Measurements from ENCODE around the gene TBC1D24. TPM values are rescaled to one million over a fixed set of nuclear protein-coding genes. Genes with fewer than 3 reads are reported as not detected.
A peak's percentile ranks its signal among the peaks of the same experiment; 100 is the strongest.

Gene TBC1D24
- polyA plus RNA-seq, 1 donor (not counting 4 experiments of a cell fraction or from before 2014, with no cell fraction given), result 3.0 TPM

DNA sequence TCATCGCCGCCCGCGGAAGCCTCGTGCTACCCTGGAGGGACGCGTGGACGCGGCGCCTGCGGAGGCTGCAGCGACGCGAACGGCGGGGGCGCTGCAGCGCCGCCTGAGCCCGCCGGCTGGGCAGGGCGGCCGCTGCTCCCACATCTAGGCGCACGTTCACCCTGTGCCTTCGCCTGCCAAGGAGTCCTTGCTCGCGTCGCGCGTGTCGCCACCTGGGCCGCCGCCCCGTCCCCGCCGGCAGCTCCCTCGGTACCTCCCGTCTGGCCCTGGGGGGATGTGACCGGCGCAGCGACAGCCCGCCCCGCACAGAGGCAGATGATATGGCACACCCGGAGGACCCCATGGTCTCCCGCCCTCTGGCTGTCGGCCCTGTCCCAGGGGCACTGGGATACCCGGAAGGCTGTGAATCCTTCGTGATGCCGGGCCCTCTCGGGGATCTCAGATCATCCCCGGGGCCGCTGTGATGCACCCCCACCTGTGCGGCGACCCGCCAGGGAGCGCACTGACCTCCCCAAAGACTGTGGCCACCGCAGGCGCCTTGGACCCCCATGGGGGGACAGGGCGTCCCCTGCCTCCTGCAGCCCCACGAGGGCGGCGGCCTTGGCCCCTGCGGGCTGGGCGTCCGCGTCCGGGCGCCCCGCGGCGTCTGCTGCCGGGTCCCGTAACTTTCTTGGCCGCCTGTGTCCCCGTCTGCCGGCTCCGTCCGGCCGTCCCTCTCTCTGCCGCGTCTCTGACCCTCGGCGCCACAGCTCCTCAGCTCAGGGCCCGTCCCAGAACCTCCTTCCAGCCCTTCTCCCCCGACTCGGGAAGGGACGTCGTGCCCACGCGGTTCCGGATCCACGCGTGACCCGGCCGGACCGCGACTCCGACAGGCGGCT, 689 bp upstream of the TBC1D24 start:
- H2AFZ ChIP-seq (ENCODE audit: control insufficient read depth, low read length), result peak overlapping the region; percentile 74
- no peak for FAIRE-seq

DNA sequence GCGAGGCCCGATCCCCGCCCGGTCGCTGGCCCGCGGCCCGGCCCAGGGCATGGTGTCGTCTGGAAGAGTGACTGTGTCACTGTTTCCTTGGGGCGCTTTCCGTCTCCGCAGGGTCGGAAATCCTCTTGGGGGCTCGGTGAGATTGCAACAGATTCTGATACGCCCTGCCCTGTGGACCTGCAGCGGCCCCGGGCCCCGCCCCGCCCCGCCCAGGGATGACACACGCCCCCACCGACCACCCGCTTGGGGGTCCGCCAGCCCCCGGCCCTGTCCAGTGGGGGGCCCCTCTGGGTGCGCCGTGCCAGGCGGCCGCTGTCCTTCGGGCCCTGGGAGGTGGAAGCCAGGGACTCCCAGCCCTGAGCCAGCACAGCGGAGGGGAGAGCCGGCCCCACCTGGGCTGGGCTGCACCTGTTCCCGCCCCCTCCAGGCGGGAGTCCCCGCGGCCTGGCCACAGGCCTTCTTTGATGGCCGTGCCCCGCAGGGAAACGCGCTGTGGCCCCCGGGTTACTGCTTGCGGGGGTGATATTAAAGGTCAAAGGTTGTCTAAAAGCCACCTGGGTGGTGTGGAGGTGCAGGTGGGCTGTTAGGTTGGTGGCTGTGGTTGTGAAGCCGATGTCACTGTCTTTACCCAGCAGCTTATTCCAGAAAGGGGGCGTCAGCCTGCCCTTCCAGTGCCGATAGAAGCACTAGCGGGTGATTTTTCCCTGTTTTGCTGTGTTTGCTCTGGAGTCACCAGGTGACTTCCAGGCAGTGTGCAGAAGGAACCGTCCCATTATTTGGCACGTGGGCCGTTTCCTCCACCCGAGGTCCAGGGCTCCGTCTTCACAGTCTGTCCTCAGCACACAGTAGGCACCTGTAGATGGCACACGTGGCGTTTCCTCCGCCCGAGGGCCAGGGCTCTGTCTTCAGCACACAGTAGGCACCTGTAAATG, 752 bp downstream of the TBC1D24 start:
- peaks cover 1% of the 10 kb centered on the region for H3K79me2 ChIP-seq (ENCODE audit: control insufficient read depth, insufficient read depth, low read length)
- H3K9ac ChIP-seq (ENCODE audit: control insufficient read depth, extremely low read depth, insufficient read depth, low read length), result peak overlapping the region; percentile 52
- no peak overlapping the region for H2AFZ ChIP-seq (ENCODE audit: control insufficient read depth, low read length)
- peak overlapping the region; percentile 56 to 88 (median 73) for H3K4me3 ChIP-seq (ENCODE audit: control insufficient read depth in 2 of 3, extremely low read depth in 1 of 3, insufficient read depth in 2 of 3, low read depth in 1 of 3, low read length in 3 of 3)
- H3K9me1 ChIP-seq (ENCODE audit: control insufficient read depth, extremely low read depth, insufficient read depth, low read length), result no peaks in the 10 kb centered on the region
- dilution Hi-C loops (cut with MboI; ENCODE audit: extremely low pct_ligation_motif_present, low sequenced_read_pairs), result no loop called here
- FAIRE-seq, result no peak
- no peaks in the 10 kb centered on the region for H3K9me3 ChIP-seq (ENCODE audit: control insufficient read depth, low read depth, low read length)
- no peak for DNase-seq (ENCODE audit: low read depth, low spot score)
- H4K20me1 ChIP-seq (ENCODE audit: control insufficient read depth, extremely low read depth, insufficient read depth, low read length), result peaks cover 9% of the 10 kb centered on the region
- TF ChIP-seq, protein P1, sequence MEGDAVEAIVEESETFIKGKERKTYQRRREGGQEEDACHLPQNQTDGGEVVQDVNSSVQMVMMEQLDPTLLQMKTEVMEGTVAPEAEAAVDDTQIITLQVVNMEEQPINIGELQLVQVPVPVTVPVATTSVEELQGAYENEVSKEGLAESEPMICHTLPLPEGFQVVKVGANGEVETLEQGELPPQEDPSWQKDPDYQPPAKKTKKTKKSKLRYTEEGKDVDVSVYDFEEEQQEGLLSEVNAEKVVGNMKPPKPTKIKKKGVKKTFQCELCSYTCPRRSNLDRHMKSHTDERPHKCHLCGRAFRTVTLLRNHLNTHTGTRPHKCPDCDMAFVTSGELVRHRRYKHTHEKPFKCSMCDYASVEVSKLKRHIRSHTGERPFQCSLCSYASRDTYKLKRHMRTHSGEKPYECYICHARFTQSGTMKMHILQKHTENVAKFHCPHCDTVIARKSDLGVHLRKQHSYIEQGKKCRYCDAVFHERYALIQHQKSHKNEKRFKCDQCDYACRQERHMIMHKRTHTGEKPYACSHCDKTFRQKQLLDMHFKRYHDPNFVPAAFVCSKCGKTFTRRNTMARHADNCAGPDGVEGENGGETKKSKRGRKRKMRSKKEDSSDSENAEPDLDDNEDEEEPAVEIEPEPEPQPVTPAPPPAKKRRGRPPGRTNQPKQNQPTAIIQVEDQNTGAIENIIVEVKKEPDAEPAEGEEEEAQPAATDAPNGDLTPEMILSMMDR (optimal IDR thresholded peaks at IDR 0.05 in 1 of 3, IDR thresholded peaks at IDR 0.05 in 1 of 3, conservative IDR thresholded peaks at IDR 0.05 in 1 of 3; ENCODE audit: extremely low read depth in 1 of 3, insufficient read depth in 2 of 3, low read length in 3 of 3), result no peak
- TF ChIP-seq EZH2 (IDR thresholded peaks at IDR 0.05; ENCODE audit: low read length), result no peak
- peaks cover 13% of the 10 kb centered on the region for H3K4me1 ChIP-seq (ENCODE audit: control insufficient read depth, extremely low read depth, insufficient read depth, low read length)
- peaks cover 0 to 1% of the 10 kb centered on the region in 2 experiments for H3K36me3 ChIP-seq (ENCODE audit: control insufficient read depth in 2 of 2, extremely low read depth in 1 of 2, insufficient read depth in 2 of 2, low read length in 2 of 2)
- no peak overlapping the region for H3K27ac ChIP-seq (ENCODE audit: control insufficient read depth, insufficient read depth, low read length)
- H3K4me2 ChIP-seq (ENCODE audit: control insufficient read depth, extremely low read depth, insufficient read depth, low read depth, low read length), result peak overlapping the region; percentile 77
- peaks cover 14% of the 10 kb centered on the region for H3K27me3 ChIP-seq (ENCODE audit: control insufficient read depth, extremely low read depth, insufficient read depth, low read length)

More for the DNA sequence above, 689 bp upstream of the TBC1D24 start:
- Histone ChIP-seq H3K4me3 (ENCODE audit: control insufficient read depth in 2 of 3, extremely low read depth in 1 of 3, insufficient read depth in 2 of 3, low read depth in 1 of 3, low read length in 3 of 3) (peak overlapping the region; percentile 76 to 88 (median 82)), H3K27me3 (ENCODE audit: control insufficient read depth, extremely low read depth, insufficient read depth, low read length) (peaks cover 25% of the 10 kb centered on the region), H3K9ac (ENCODE audit: control insufficient read depth, extremely low read depth, insufficient read depth, low read length) (peak overlapping the region; percentile 75), H4K20me1 (ENCODE audit: control insufficient read depth, extremely low read depth, insufficient read depth, low read length) (peaks cover 9% of the 10 kb centered on the region), H3K9me1 (ENCODE audit: control insufficient read depth, extremely low read depth, insufficient read depth, low read length) (no peaks in the 10 kb centered on the region), H3K27ac (ENCODE audit: control insufficient read depth, insufficient read depth, low read length) (peak overlapping the region; percentile 52), H3K36me3 (ENCODE audit: control insufficient read depth in 2 of 2, extremely low read depth in 1 of 2, insufficient read depth in 2 of 2, low read length in 2 of 2) (peaks cover 0 to under 1% of the 10 kb centered on the region in 2 experiments), H3K4me2 (ENCODE audit: control insufficient read depth, extremely low read depth, insufficient read depth, low read depth, low read length) (peak overlapping the region; percentile 77), H3K4me1 (ENCODE audit: control insufficient read depth, extremely low read depth, insufficient read depth, low read length) (peaks cover 13% of the 10 kb centered on the region), H3K9me3 (ENCODE audit: control insufficient read depth, low read depth, low read length) (no peaks in the 10 kb centered on the region), H3K79me2 (ENCODE audit: control insufficient read depth, insufficient read depth, low read length) (no peaks in the 10 kb centered on the region)
- dilution Hi-C loops (cut with MboI; ENCODE audit: extremely low pct_ligation_motif_present, low sequenced_read_pairs), result no loop called here
- DNase-seq (ENCODE audit: low read depth, low spot score), result no peak
- no peak for TF ChIP-seq EZH2 (IDR thresholded peaks at IDR 0.05; ENCODE audit: low read length)
- TF ChIP-seq, protein P1 (optimal IDR thresholded peaks at IDR 0.05 in 1 of 3, IDR thresholded peaks at IDR 0.05 in 1 of 3, conservative IDR thresholded peaks at IDR 0.05 in 1 of 3; ENCODE audit: extremely low read depth in 1 of 3, insufficient read depth in 2 of 3, low read length in 3 of 3), result peak in 2 of 3 experiments; percentile 18 to 73
